GM12891 (cell line): Measurements from ENCODE around the gene SH2D7.

Experiments used
- DNase-seq: peaks from one replicate; pipeline ENCODE4 v3.0.0; 2011; ENCODE audit warnings: low spot score; ENCODE audit not compliant: insufficient read length
- FAIRE-seq: peaks from 2 replicates; lab custom pipeline; 2011; peaks lifted over from hg19 to GRCh38; lab: Jason Lieb, UNC
- PAX5 ChIP-seq: IDR thresholded peaks from 2 replicates; pipeline ENCODE4 v1.6.1; 2011; ENCODE audit warnings: low read length, moderate library complexity, mild to moderate bottlenecking; ENCODE audit not compliant: insufficient read depth, severe bottlenecking
- POLR2A ChIP-seq: IDR thresholded peaks from 2 replicates; pipeline ENCODE4 v1.6.1; 2011; ENCODE audit warnings: low read depth, low read length, control low read depth
- POLR2AphosphoS5 ChIP-seq: IDR thresholded peaks from 2 replicates; pipeline ENCODE4 v1.6.1; 2011; ENCODE audit warnings: low read depth, low read length, control low read depth
- POU2F2 ChIP-seq: IDR thresholded peaks from 2 replicates; pipeline ENCODE4 v1.6.1; 2011; ENCODE audit warnings: low read depth, mild to moderate bottlenecking, control low read depth, low read length, moderate library complexity
- SPI1 ChIP-seq: IDR thresholded peaks from 2 replicates; pipeline ENCODE4 v1.6.1; 2011; ENCODE audit warnings: low read depth, low read length, control low read depth
- TAF1 ChIP-seq: IDR thresholded peaks from 2 replicates; pipeline ENCODE4 v1.6.1; 2011; ENCODE audit warnings: low read depth, low read length, control low read depth

Gene SH2D7

DNA sequence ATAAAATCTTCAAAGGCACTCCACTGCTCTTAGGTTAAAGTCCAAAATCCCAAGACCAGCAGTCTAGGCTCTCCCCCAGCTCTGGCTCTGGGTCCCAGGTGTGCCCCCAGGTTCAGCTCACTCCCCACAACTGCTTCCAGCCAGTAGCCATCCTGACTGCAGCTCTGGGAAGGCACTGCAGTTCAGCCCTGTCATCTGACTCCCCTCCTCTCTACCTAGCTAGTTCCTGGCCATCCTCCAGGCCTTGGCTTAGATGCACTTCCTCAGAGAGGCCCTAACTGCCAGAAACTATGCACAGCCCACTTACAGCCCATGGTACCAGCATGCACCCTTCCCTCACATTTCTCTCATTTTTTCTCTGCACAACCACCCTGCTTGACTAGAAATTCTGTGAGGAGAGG is 40.4 kb upstream of the SH2D7 start:
- DNase-seq: no peak
- TF ChIP-seq POLR2A: no peak
- no peak for TF ChIP-seq TAF1
- TF ChIP-seq PAX5: no peak
- TF ChIP-seq POLR2AphosphoS5: no peak
- TF ChIP-seq SPI1: peak; percentile 48
- TF ChIP-seq POU2F2: no peak
- FAIRE-seq: no peak

DNA sequence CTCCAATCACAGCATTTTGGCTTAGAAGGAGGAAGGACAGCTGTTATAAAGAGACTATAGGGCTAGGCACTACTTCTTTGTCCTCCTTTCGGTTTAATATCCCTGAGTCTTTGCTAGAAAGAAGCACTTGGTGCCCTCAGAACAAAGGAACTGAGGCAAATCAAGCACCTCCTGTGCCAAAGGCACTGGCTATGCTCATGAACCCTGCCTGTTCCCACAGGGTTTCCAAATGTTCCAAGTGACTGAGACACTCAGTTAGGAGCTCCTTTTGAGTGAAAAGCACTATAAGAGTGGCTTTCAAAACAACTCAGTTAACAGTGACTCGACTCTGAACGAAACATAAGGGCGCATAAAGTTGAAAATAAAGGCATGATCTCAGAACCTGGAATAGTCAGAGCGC is 39.8 kb upstream of the SH2D7 start:
- FAIRE-seq: no peak
- TF ChIP-seq POU2F2 (no peak), PAX5 (no peak), SPI1 (no peak), POLR2AphosphoS5 (no peak), TAF1 (no peak), POLR2A (no peak)
- DNase-seq: no peak

DNA sequence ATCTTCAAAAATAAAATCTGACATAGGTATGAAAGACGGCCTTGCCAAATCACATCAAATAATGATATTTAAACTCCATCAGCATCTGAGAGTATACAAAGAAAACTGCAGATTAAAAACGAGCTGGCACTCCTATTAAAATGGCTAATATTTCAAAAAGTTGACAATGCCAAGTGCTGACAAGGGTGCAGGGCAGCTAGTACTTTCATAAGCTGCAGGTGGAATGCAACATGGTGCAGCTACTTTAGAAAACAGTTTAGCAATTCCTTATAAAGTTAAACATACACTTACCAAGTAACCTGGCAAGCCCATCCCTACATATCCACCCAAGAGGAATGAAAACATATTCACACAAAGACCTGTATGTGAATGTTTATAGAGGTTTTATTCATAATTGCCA is 37.8 kb upstream of the SH2D7 start:
- DNase-seq (no peak), FAIRE-seq (no peak)
- TF ChIP-seq POLR2A: no peak
- TF ChIP-seq POU2F2: no peak
- no peak for TF ChIP-seq POLR2AphosphoS5
- no peak for TF ChIP-seq SPI1
- no peak for TF ChIP-seq PAX5
- no peak for TF ChIP-seq TAF1

DNA sequence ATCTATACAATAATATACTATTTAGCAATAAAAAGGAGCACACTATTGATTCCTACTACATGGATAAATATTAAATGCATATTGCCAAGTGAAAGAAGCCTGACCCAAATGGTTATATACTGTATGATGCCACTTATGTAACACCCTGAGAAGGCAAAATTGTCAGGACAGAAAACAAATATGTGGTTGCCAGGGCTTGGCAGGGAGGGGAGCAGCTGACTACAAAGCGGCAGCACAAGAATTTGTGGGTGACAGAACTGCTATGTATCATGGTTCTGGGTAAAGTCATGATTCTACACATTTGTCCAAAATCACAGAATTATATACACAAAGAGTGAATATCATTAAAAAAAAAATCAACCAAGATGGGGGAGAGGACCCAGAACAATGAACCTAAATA is 37.4 kb upstream of the SH2D7 start:
- DNase-seq (no peak), FAIRE-seq (no peak)
- no peak for TF ChIP-seq POLR2A
- TF ChIP-seq POLR2AphosphoS5: no peak
- TF ChIP-seq PAX5: no peak
- TF ChIP-seq POU2F2: no peak
- no peak for TF ChIP-seq SPI1
- no peak for TF ChIP-seq TAF1

DNA sequence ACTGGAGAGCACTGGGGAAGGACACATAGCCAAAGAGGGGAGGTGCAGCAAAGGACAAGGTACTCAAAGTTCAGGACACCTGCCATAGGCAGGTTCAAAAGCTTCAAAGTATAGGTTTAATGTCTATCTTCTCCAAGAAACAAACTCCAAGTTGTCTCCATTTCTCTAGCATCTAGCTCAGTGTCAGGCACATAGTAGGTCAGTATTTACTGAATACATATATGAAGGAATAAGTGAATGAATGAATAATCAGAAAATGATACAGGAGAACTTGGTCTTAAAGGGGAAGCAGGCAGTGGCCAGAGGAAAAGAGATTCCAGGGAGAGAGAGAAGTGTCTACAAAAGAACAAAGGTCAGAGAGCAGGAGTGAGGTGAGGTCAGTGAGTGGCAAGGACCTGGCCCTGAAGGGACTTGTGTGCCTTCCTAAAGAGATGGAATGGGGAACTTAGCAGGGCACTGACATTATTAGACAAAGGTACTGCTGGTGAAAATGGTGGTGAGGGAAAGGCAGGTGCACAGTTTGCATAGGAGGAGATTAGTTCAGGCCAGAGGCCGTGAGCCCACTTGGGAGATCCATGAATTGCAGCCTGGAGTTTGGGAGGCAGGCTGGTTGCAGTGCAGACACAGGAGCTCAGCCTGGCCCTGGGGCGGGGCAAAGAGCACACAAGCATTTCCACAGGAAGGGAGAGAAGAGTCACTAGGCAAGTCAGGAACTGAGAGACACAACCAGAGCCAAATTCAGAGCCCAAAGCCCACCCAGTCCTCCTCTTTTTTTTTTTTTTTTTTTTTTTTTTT is 36.2 kb upstream of the SH2D7 start:
- FAIRE-seq (peak; percentile 23), DNase-seq (no peak)
- TF ChIP-seq POU2F2: no peak

DNA sequence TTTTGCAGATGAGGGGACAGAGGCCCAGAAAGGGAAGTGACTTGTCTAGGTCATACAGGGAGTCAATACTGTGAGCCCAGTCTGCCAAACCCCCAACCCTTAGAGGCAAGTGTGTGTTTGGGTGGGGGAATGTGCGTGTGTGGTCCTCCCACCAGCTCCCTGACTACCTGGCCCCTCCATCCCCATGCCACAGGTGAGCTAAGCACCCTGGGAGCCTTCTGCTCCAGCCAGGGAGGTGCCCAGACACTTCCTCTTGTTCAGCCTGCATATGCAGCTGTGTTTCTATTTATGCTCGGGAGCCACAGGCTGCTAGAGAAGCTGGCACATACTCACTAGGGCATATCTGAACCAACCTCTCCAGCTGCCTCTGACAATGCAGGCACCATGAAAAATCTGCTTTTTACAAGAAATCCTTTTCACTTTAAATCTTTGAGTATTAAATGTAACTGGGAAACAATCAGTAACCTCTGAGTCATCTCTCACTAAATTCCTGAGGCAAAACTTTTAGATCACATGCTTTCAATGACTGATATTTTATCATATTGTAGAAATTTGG is 35.6 kb upstream of the SH2D7 start:
- no peak for DNase-seq
- TF ChIP-seq POU2F2: no peak
- peak; percentile 53 for TF ChIP-seq SPI1
- no peak for FAIRE-seq

DNA sequence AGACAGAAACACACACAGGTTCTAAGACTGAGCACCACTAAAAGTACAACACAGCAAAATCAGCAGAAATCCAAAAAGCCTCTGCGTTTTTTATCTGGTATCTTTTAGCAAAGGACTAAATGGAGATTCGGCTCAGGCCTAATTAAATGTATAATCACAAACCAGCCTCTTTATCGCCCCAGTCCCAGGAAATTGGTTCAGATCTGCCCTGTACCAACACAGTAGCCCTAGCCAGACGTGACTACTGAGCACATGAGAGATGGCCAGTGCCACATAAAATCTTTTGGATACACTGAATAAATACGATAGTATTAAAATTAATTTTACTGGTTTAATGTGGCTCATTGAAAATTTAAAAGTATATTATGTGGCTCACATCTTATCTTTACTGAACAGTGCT is 34.6 kb upstream of the SH2D7 start:
- no peak for TF ChIP-seq TAF1
- no peak for TF ChIP-seq PAX5
- no peak for TF ChIP-seq SPI1
- TF ChIP-seq POLR2AphosphoS5: no peak
- TF ChIP-seq POU2F2: no peak
- no peak for TF ChIP-seq POLR2A
- DNase-seq (no peak), FAIRE-seq (no peak)

DNA sequence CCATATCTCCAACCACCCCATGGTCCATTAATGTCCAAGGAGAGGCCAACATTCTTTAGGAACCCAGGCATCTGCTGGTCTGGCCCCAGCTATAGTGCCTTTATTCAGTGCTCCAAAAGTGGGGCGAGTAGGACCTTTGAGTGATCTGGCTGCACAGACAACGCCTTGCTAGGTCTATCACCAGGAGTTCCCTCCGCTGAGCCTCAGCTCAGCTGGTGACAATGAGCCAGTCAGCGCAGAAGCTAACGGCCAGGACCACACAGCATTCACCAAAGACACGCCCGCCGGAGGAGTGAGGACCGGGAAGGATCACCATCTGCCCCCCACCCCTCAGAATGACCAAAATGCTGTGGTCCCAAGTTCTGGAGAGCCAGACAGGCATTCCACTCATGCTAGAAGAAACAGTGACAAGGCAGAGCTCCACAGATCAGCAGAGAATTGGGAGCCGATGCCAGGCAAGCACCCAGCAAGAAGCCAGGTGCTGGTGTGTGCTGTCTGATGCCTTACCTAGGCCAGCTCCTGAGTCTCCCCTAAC is 33.9 kb upstream of the SH2D7 start:
- DNase-seq (no peak), FAIRE-seq (no peak)
- TF ChIP-seq PAX5 (no peak), POLR2AphosphoS5 (no peak), POLR2A (no peak), TAF1 (no peak), POU2F2 (no peak), SPI1 (no peak)

DNA sequence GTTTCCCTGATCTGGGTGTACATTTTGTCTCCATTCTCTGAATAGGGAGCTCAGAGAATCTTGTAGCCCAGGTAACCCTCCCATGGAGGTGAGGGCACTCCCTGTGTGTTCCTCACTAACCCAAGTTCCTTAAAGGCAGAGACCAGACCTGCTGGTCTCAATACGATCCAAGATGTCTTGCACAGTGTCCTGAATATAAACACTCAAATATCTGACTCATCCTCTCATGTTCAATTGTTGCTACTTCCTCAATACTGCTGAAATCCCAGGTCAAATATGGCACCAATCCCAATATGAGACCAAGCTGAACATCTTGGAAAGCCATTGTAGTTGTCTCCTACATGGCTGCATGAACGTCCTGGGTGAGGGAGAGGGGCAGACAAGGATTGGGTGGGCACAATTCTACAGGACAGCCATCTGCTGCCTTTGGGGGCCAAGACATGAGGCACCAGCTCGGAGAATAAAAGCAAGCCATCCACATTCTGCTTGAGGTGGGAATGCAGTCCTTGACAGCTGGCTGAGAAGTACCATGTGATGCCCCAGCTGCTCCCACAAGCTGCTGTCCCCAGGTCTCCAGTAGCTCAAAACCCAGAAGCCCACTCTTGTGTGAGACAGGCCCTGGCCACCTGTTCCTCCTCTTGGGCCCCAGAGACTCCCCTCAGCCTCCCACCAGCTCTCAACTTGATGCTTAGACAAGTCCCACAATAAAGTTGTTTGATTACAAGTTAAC is 33.1 kb upstream of the SH2D7 start:
- TF ChIP-seq PAX5: no peak
- TF ChIP-seq TAF1: no peak
- no peak for TF ChIP-seq POU2F2
- TF ChIP-seq POLR2AphosphoS5: no peak
- TF ChIP-seq SPI1: no peak
- TF ChIP-seq POLR2A: no peak
- FAIRE-seq: no peak
- DNase-seq: no peak
